Measurements from ENCODE around the gene FTMT. TPM values are rescaled to one million over a fixed set of nuclear protein-coding genes. Genes with fewer than 3 reads are reported as not detected.
"Not testable (repeated sequence)": the region's sequence is repeated elsewhere in the genome, so short reads cannot be mapped to it uniquely, and the experiment has no call there.

FTMT gene
- polyA plus RNA-seq (ENCODE audit: insufficient read length): not detected

- no peak for DNase-seq (ENCODE audit: low read depth)
Measured at GRCh38 chr5:121851643-121852574, at the start of gene FTMT. TSS of gene FTMT (plus strand) at chr5:121851882. CDS start at chr5:121851964, 82 bp downstream.

- not testable (repeated sequence) for DNase-seq (ENCODE audit: low read depth)
Measured at GRCh38 chr5:121805251-121805650, 46.4 kb upstream of the FTMT start.

- no peak for DNase-seq (ENCODE audit: low read depth)
Measured at GRCh38 chr5:121805911-121806310, 45.8 kb upstream of the FTMT start.

- no peak for DNase-seq (ENCODE audit: low read depth)
Measured at GRCh38 chr5:121816164-121816563, 35.5 kb upstream of the FTMT start.

- no peak for DNase-seq (ENCODE audit: low read depth)
Measured at GRCh38 chr5:121819682-121820261, 31.9 kb upstream of the FTMT start.

GRCh38 chr5:121833617-121834016 lies 18.1 kb upstream of the FTMT start:
- no peak for DNase-seq (ENCODE audit: low read depth)

GRCh38 chr5:121834021-121834420 lies 17.7 kb upstream of the FTMT start:
- no peak for DNase-seq (ENCODE audit: low read depth)

- no peak for DNase-seq (ENCODE audit: low read depth)
Measured at GRCh38 chr5:121841892-121842291, 9.8 kb upstream of the FTMT start.

- DNase-seq (ENCODE audit: low read depth): no peak
Measured at GRCh38 chr5:121850272-121850671, 1.4 kb upstream of the FTMT start.

- no peak for DNase-seq (ENCODE audit: low read depth)
Measured at GRCh38 chr5:121853850-121854249, 2.2 kb downstream of the FTMT start.

- no peak for DNase-seq (ENCODE audit: low read depth)
Measured at GRCh38 chr5:121862801-121863200, 11.1 kb downstream of the FTMT start.

GRCh38 chr5:121863753-121864285 lies 12.1 kb downstream of the FTMT start:
- no peak for DNase-seq (ENCODE audit: low read depth)

- no peak for DNase-seq (ENCODE audit: low read depth)
Measured at GRCh38 chr5:121867403-121867802, 15.7 kb downstream of the FTMT start.

GRCh38 chr5:121870489-121870888 lies 18.8 kb downstream of the FTMT start:
- no peak for DNase-seq (ENCODE audit: low read depth)

GRCh38 chr5:121872856-121873255 lies 21.2 kb downstream of the FTMT start:
- no peak for DNase-seq (ENCODE audit: low read depth)

GRCh38 chr5:121873409-121873808 lies 21.7 kb downstream of the FTMT start:
- no peak for DNase-seq (ENCODE audit: low read depth)

- no peak for DNase-seq (ENCODE audit: low read depth)
Measured at GRCh38 chr5:121885630-121886029, 33.9 kb downstream of the FTMT start.

- DNase-seq (ENCODE audit: low read depth): no peak
Measured at GRCh38 chr5:121887727-121888126, 36.0 kb downstream of the FTMT start.

GRCh38 chr5:121890297-121890858 lies 38.7 kb downstream of the FTMT start:
- no peak for DNase-seq (ENCODE audit: low read depth)

GRCh38 chr5:121897341-121897740 lies 45.7 kb downstream of the FTMT start:
- DNase-seq (ENCODE audit: low read depth): no peak

- DNase-seq (ENCODE audit: low read depth): no peak
Measured at GRCh38 chr5:121899346-121899745, 47.7 kb downstream of the FTMT start.

All from forelimb muscle (tissue), 1 donor.